HepG2 (cell line): Measurements from ENCODE around the gene HOXC9. TPM values are rescaled to one million over a fixed set of nuclear protein-coding genes. Genes with fewer than 3 reads are reported as not detected.

Experiments used
- ATAC-seq: fragments of 200-7000 bp; cut with Tn5 transposase; 3 replicates; pipeline ENCODE4 v1.9.1; 2020; ENCODE audit warnings: mild to moderate bottlenecking, moderate library complexity
- BruUV-seq: library from RNA; stranded (reverse); fragments of 400-500 nt; replicated peaks from 2 replicates; lab custom pipeline; 2021; lab: Mats Ljungman, UMichigan
- CTCF ChIA-PET: fragments of 300-600 bp; formaldehyde crosslinking; extraction: SDS; loops from one replicate; lab custom pipeline; 2021; ENCODE audit warnings: low total read pairs, inconsistent platforms, low intra/inter-chr PET ratio; lab: Yijun Ruan, JAX
- POLR2A ChIA-PET: fragments of 350-600 bp; sonication (Branson Sonifier 250); formaldehyde crosslinking; loops from one replicate; lab custom pipeline; 2020; ENCODE audit warnings: antibody characterized with exemption, inconsistent platforms; lab: Yijun Ruan, JAX
- DNase-seq: peaks from one replicate; pipeline ENCODE4 v3.0.0-alpha.2; 2015; ENCODE audit warnings: low spot score
- FAIRE-seq: peaks from 3 replicates; lab custom pipeline; 2011; peaks lifted over from hg19 to GRCh38; lab: Jason Lieb, UNC
- H2AFZ ChIP-seq: one replicate; pipeline ENCODE4 v1.6.1; 2011; ENCODE audit warnings: low read length, inconsistent platforms
- H3K27ac ChIP-seq: fragments of 300-600 bp; 3 replicates; pipeline ENCODE4 v1.8.0; 2011; ENCODE audit warnings: mixed run types, mild to moderate bottlenecking, mixed read lengths, low read length, inconsistent platforms; ENCODE audit not compliant: insufficient read depth; ENCODE audit errors: extremely low read length
- H3K27me3 ChIP-seq, 2 experiments: fragments of 200-600 bp in 1 of 2; 2 replicates in 1 of 2; 3 replicates in 1 of 2; pipeline versions ENCODE4 v1.6.0 to v1.8.0; 2011; ENCODE audit warnings: low read length in 2 of 2, mild to moderate bottlenecking in 2 of 2, moderate library complexity in 2 of 2, inconsistent platforms in 1 of 2; ENCODE audit not compliant: insufficient read depth in 2 of 2, control insufficient read depth in 1 of 2
- H3K36me3 ChIP-seq, 2 experiments: fragments of 200-600 bp in 1 of 2; replicated peaks in 1 of 2; 2 replicates in 1 of 2; 3 replicates in 1 of 2; pipeline versions ENCODE4 v1.5.1 to v1.8.0; 2011; ENCODE audit warnings: low read length in 2 of 2, inconsistent platforms in 1 of 2; ENCODE audit not compliant: insufficient read depth in 2 of 2, control insufficient read depth in 1 of 2
- H3K4me1 ChIP-seq: 2 replicates; pipeline ENCODE4 v1.5.1; 2012; ENCODE audit warnings: low read length, inconsistent platforms; ENCODE audit not compliant: insufficient read depth
- H3K4me2 ChIP-seq: 2 replicates; pipeline ENCODE4 v1.6.0; 2011; ENCODE audit warnings: low read depth, low read length, inconsistent platforms
- H3K4me3 ChIP-seq, 3 experiments: fragments of 200-600 bp in 1 of 3; sonication (generic), shearing (Covaris generic) in 1 of 3; replicated peaks in 1 of 3; 2 replicates each; pipeline ENCODE4 v1.5.1; 2011 to 2016; ENCODE audit warnings: low read length in 3 of 3, inconsistent platforms in 2 of 3, low read depth in 2 of 3, mild to moderate bottlenecking in 2 of 3, control low read depth in 1 of 3, mixed read lengths in 1 of 3; ENCODE audit not compliant: insufficient read depth in 1 of 3
- H3K79me2 ChIP-seq: one replicate; pipeline ENCODE4 v1.6.1; 2011; ENCODE audit warnings: low read length, inconsistent platforms; ENCODE audit not compliant: insufficient read depth
- H3K9ac ChIP-seq: 2 replicates; pipeline ENCODE4 v1.6.0; 2011; ENCODE audit warnings: mild to moderate bottlenecking, low read depth, low read length, inconsistent platforms; ENCODE audit not compliant: insufficient read depth
- H3K9me3 ChIP-seq: 2 replicates; pipeline ENCODE4 v1.5.1; 2012; ENCODE audit warnings: mild to moderate bottlenecking, low read length
- H4K20me1 ChIP-seq: 2 replicates; pipeline ENCODE4 v1.6.0; 2011; ENCODE audit warnings: inconsistent platforms, mild to moderate bottlenecking, low read length, moderate library complexity; ENCODE audit not compliant: insufficient read depth
- ARID2 ChIP-seq: sonication (generic); formaldehyde crosslinking; IDR thresholded peaks from 2 replicates; pipeline ENCODE4 v1.8.1; 2022; ENCODE audit warnings: mild to moderate bottlenecking, missing genetic modification reagents, borderline replicate concordance
- CC2D1A ChIP-seq: sonication (generic); formaldehyde crosslinking; IDR thresholded peaks from 2 replicates; pipeline ENCODE4 v1.8.1; 2023; ENCODE audit warnings: mild to moderate bottlenecking, missing genetic modification reagents
- FOSL1 ChIP-seq: sonication (generic); formaldehyde crosslinking; IDR thresholded peaks from 2 replicates; pipeline ENCODE4 v1.9.0; 2021; ENCODE audit warnings: missing genetic modification reagents, borderline replicate concordance
- MED13 ChIP-seq: sonication (generic); formaldehyde crosslinking; IDR thresholded peaks from 2 replicates; pipeline ENCODE4 v1.5.0; 2020; ENCODE audit warnings: missing genetic modification reagents
- PAF1 ChIP-seq: IDR thresholded peaks from 2 replicates; pipeline ENCODE4 v1.6.1; 2016; ENCODE audit warnings: missing genetic modification reagents, missing compliant biosample characterization
- PAWR ChIP-seq: sonication (generic); formaldehyde crosslinking; IDR thresholded peaks from 2 replicates; pipeline ENCODE4 v1.4.0; 2020; ENCODE audit warnings: missing genetic modification reagents, mild to moderate bottlenecking, borderline replicate concordance
- POLR2AphosphoS2 ChIP-seq: IDR thresholded peaks from 2 replicates; pipeline ENCODE4 v1.6.1; 2011; ENCODE audit warnings: low read depth, low read length, improper control_type of control experiment
- SCMH1 ChIP-seq: sonication (generic); formaldehyde crosslinking; IDR thresholded peaks from 2 replicates; pipeline ENCODE4 v1.9.0; 2021; ENCODE audit warnings: missing genetic modification reagents, mild to moderate bottlenecking, borderline replicate concordance
- SOX13 ChIP-seq, 3 experiments: fragments of 450-650 bp in 1 of 3; sonication (generic) in 1 of 3; formaldehyde crosslinking in 1 of 3; IDR thresholded peaks in 2 of 3; conservative IDR thresholded peaks in 1 of 3; 2 replicates each; pipeline versions ENCODE4 v1.5.0 to v1.6.1; 2016 to 2020; ENCODE audit warnings: antibody characterized with exemption in 1 of 3, mild to moderate bottlenecking in 1 of 3, missing compliant biosample characterization in 1 of 3, missing genetic modification reagents in 1 of 3, moderate library complexity in 1 of 3
- TCF12 ChIP-seq, 2 experiments: fragments of 450-650 bp in 1 of 2; sonication (generic) in 1 of 2; formaldehyde crosslinking in 1 of 2; IDR thresholded peaks; 2 replicates each; pipeline versions ENCODE4 v1.6.1 to v1.8.0; 2017 to 2022; ENCODE audit warnings: antibody characterized with exemption in 1 of 2, mild to moderate bottlenecking in 1 of 2, missing genetic modification reagents in 1 of 2, moderate library complexity in 1 of 2
- ZFP36L1 ChIP-seq: sonication (generic); formaldehyde crosslinking; IDR thresholded peaks from 2 replicates; pipeline ENCODE4 v1.8.0; 2022; ENCODE audit warnings: mild to moderate bottlenecking, missing genetic modification reagents, moderate library complexity
- ZKSCAN8 ChIP-seq: IDR thresholded peaks from 2 replicates; pipeline ENCODE4 v1.6.1; 2016; ENCODE audit warnings: borderline replicate concordance, missing genetic modification reagents, missing compliant biosample characterization
- ZNF451 ChIP-seq: sonication (generic); formaldehyde crosslinking; IDR thresholded peaks from 2 replicates; pipeline ENCODE4 v1.5.0; 2020; ENCODE audit warnings: mild to moderate bottlenecking, missing genetic modification reagents
- ZNF543 ChIP-seq: sonication (generic); formaldehyde crosslinking; IDR thresholded peaks from 2 replicates; pipeline ENCODE4 v1.4.0; 2020; ENCODE audit warnings: mild to moderate bottlenecking, missing genetic modification reagents
- ZNF75D ChIP-seq: sonication (generic); formaldehyde crosslinking; IDR thresholded peaks from 2 replicates; pipeline ENCODE4 v1.8.1; 2023; ENCODE audit warnings: missing genetic modification reagents, mild to moderate bottlenecking, borderline replicate concordance
- ZNF768 ChIP-seq: sonication (generic); formaldehyde crosslinking; IDR thresholded peaks from 2 replicates; pipeline ENCODE4 v1.4.0; 2020; ENCODE audit warnings: missing genetic modification reagents
- ZNF883 ChIP-seq: sonication (generic); formaldehyde crosslinking; IDR thresholded peaks from 2 replicates; pipeline ENCODE4 v1.5.1; 2020; ENCODE audit warnings: mild to moderate bottlenecking, missing genetic modification reagents; ENCODE audit errors: not compliant biosample characterization
- WGBS: methylation state at CpG from one replicate; pipeline ENCODE4 v1.1.6; 2017; ENCODE audit warnings: low lambda C conversion rate; 5-methylcytosine and 5-hydroxymethylcytosine counted together
- in situ Hi-C: cut with HindIII; loops from 2 replicates; pipeline ENCODE4 v1.10.0; 2017; ENCODE audit warnings: low pct_unique_long_range_greater_than_20kb; ENCODE audit not compliant: extremely low pct_ligation_motif_present
- intact Hi-C: fragments of 100-400 bp; cut with micrococcal nuclease; formaldehyde crosslinking; loops from one replicate; pipeline ENCODE4 v1.10.0; 2022; ENCODE audit not compliant: unreplicated experiment
- polyA plus RNA-seq, 8 experiments: library from polyadenylated mRNA; depleted of rRNA in 3 of 8; stranded (reverse) in 7 of 8; unstranded in 1 of 8; fragments of >200 nt; fragmentation: Illumina TruSeq in 4 of 8; extraction: Trizol in 4 of 8; gene quantifications; 2 replicates each; pipeline versions ENCODE4 v1.2.1 to v1.2.3, GENCODE V29; 2011 to 2016; ENCODE audit warnings: low read depth in 4 of 8, missing spikeins in 1 of 8, mixed read lengths in 1 of 8; ENCODE audit not compliant: insufficient read depth in 1 of 8
- total RNA-seq, 5 experiments: library from RNA; depleted of rRNA; stranded (reverse); fragments of >200 nt; fragmentation: Illumina TruSeq; extraction: Trizol; gene quantifications; 2 replicates each; pipeline ENCODE4 v1.2.3, GENCODE V29; 2016; ENCODE audit warnings: low read depth in 1 of 5
- TF ChIP-seq, protein P1 (sequence below): sonication (generic); formaldehyde crosslinking; IDR thresholded peaks from 2 replicates; pipeline ENCODE4 v1.8.1; 2023; ENCODE audit warnings: mild to moderate bottlenecking, missing genetic modification reagents

HOXC9 gene
- total and polyA plus RNA-seq, 2 of the 13 experiments (the other 11 are each of a cell fraction or from before 2014, with no cell fraction given) = 0.11 to 1.1 TPM

DNA sequence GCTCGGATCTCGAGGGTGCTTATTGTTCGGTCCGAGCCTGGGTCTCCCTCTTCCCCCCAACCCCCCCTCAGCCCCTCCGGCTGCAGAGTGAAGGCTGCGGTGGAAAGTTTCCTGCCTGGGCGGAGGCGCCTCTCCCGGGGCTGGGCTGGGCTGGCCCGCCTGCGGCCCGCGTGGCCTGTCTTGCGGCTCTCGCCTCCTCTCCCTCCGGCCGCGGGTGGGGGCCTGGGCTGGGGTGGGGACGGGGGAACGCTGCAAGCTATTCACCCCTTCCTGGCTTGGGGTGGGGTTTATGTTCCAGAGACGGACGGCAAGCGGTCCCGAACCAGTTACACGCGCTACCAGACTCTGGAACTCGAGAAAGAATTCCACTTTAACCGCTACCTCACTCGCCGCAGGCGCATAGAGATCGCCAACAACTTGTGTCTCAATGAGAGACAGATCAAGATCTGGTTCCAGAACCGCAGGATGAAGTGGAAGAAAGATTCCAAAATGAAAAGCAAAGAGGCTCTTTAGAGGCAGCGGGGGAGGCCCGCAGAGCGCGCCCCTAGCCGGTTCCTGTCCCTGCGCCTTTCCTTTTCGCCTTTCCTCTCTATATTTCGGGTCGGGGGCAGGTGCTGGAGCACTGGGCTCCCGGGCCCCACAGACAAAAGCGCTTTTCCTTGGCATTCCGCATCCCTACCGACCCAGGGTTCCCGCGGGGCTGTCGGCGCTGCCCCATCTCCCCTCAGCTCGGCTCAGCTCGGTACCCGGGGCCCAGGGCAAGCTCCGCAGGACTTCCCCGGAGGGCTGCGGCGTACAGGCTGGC, 34.2 kb downstream of the HOXC9 start (continued):
- TF ChIP-seq ZNF451 (CRISPR knock-in tag) (no peak), FOSL1 (CRISPR knock-in tag) (no peak), ZNF768 (CRISPR knock-in tag) (no peak), ZNF883 (CRISPR knock-in tag) (no peak)

DNA sequence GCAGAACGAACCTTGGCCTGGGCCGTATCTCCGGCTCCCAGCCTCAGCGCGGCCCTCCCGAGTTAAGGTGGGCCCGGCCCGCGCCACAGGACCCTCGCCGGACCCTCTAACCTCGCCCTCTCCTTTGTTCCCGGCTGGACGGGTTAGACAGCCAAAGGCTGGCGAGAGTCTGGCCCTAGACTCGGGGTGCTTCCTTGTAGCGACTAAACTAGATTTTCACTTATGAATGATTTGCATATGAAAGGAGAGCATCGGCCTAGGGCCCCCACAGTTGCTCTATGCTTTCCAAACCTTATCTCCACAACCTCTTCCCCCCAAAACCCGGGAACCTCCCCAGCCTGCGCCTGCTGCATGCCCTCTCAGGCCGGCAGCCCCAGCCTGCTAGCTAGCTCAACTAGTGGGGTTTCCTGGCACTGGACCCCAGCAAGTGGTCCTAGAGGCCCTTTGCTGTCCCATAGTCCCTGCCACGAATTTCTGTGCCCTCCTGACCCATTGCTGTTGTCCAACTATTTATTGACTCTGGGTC, 34.9 kb downstream of the HOXC9 start:
- no peak overlapping the region for H3K4me3 ChIP-seq
- no peak overlapping the region for H2AFZ ChIP-seq
- intact Hi-C loops (loop anchor here (5.0 kb wide), 1 partner anchor 102 kb away; no protein-coding TSS in a partner anchor), in situ Hi-C loops (loop anchor here (5.0 kb wide), 2 partner anchors 97 to 157 kb away; no protein-coding TSS in a partner anchor)
- H3K79me2 ChIP-seq = no peaks in the 10 kb centered on the region
- no peaks in the 10 kb centered on the region for H4K20me1 ChIP-seq
- CTCF ChIA-PET = interaction anchor here (3.7 kb wide), 1 partner anchor 167 kb away, joined by 33 read pairs; no protein-coding TSS in a partner anchor
- no peak for FAIRE-seq
- no peak for ATAC-seq
- H3K9me3 ChIP-seq = no peaks in the 10 kb centered on the region
- H3K4me1 ChIP-seq = peaks cover 7% of the 10 kb centered on the region; the same call in 1 of the 2 replicates
- H3K9ac ChIP-seq = no peak overlapping the region
- DNase-seq = no peak
- no peaks in the 10 kb centered on the region for H3K36me3 ChIP-seq
- H3K27ac ChIP-seq = no peak overlapping the region
- H3K4me2 ChIP-seq = no peak overlapping the region
- BruUV-seq = no TSS peak
- WGBS = 45% methylated on average over 7 of the region's 22 CpGs
- POLR2A ChIA-PET = no interaction called here
- H3K27me3 ChIP-seq = peaks cover 9 to 72% of the 10 kb centered on the region in 2 experiments
- TF ChIP-seq SCMH1 (CRISPR knock-in tag) (no peak), SOX13 (IDR thresholded peaks at IDR 0.05) (no peak), SOX13 (CRISPR knock-in tag; conservative IDR thresholded peaks at IDR 0.05 in 1 of 2, IDR thresholded peaks at IDR 0.05 in 1 of 2) (no peak), POLR2AphosphoS2 (no peak), PAF1 (CRISPR knock-in tag) (no peak), ZNF543 (CRISPR knock-in tag) (no peak), ARID2 (CRISPR knock-in tag) (no peak), CC2D1A (CRISPR knock-in tag) (no peak), MED13 (CRISPR knock-in tag) (no peak), ZKSCAN8 (CRISPR knock-in tag) (no peak), ZNF75D (CRISPR knock-in tag) (no peak), TCF12 (IDR thresholded peaks at IDR 0.05) (no peak), TCF12 (CRISPR knock-in tag; IDR thresholded peaks at IDR 0.05) (no peak), PAWR (CRISPR knock-in tag) (no peak), ZFP36L1 (CRISPR knock-in tag) (no peak)
- TF ChIP-seq, protein P1, sequence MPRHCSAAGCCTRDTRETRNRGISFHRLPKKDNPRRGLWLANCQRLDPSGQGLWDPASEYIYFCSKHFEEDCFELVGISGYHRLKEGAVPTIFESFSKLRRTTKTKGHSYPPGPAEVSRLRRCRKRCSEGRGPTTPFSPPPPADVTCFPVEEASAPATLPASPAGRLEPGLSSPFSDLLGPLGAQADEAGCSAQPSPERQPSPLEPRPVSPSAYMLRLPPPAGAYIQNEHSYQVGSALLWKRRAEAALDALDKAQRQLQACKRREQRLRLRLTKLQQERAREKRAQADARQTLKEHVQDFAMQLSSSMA (CRISPR knock-in tag) = no peak
